ENCODE results near the gene MAPK10.
"Not testable (repeated sequence)": the region's sequence is repeated elsewhere in the genome, so short reads cannot be mapped to it uniquely, and the experiment has no call there.

Gene MAPK10

GRCh38 chr4:85968945-85969819 is 390.7 kb downstream of the MAPK10 start:
- DNase-seq (ENCODE audit: low spot score), result peak; percentile 22

DNA sequence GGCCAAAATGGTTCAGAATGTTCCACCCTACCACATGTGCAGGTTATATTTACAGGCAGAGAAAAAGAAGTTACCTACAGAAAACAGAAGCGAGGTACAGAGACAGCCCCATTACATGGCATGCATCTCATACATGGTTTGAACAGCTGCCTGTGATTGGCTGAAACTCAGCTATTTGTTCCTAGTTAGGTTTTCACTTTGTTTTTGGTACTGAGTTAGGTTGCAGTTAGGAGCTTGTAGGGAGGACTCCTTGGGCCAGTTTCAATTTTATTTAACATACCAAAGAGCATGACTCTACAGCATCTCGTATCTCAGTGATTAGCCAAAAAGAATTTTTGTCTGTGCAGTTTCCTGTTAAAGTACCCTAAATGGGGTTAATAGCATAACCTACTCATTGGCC is 392.0 kb downstream of the MAPK10 start:
- DNase-seq (ENCODE audit: low spot score), result no peak

DNA sequence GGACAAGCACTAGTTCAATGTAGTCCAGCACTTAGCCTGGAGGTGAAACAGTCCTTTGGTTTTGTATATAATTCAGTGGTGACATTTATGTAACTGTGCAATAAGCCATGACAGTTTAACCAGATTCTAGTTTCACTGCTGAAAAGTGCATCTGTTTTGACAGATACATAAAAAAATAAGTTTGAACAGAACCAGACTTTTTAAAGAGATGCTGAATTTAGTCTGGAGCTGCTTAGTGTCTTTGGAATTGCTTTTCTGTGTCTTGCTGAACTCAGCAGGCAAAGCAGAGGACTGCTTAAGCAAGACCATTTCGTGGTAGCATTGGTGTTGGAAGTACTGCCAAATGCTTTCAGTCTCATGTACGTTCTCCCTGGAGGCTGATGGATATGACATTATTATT is 393.5 kb downstream of the MAPK10 start:
- DNase-seq (ENCODE audit: low spot score), result no peak

- DNase-seq (ENCODE audit: low spot score), result no peak
These were observed 394.3 kb downstream of the MAPK10 start for GRCh38 chr4:85965529-85965928.

DNA sequence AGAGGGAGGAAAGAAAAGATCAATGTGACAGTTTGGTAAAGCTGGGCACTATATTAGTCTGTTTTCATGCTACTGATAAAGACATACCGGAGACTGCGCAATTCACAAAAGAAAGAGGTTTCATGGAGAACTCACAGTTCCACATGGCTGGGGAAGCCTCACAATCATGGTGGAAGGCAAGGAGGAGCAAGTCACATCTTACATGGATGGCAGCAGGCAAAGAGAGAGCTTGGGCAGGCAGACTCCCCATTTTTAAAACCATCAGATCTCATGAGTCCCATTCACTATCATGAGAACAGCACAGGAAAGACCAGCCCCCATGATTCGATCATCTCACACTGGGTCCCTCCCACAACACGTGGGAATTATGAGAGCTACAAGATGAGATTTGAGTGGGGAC is 394.8 kb downstream of the MAPK10 start:
- not testable (repeated sequence) for DNase-seq (ENCODE audit: low spot score)

- DNase-seq (ENCODE audit: low spot score), result peak; percentile 2
These were observed 395.6 kb downstream of the MAPK10 start for GRCh38 chr4:85964298-85964697.

- DNase-seq (ENCODE audit: low spot score), result no peak
These were observed 396.6 kb downstream of the MAPK10 start for GRCh38 chr4:85963231-85963630.

- no peak for DNase-seq (ENCODE audit: low spot score)
These were observed 398.0 kb downstream of the MAPK10 start for GRCh38 chr4:85961887-85962286.

- no peak for DNase-seq (ENCODE audit: low spot score)
These were observed 403.4 kb downstream of the MAPK10 start for GRCh38 chr4:85956293-85956945.

- DNase-seq (ENCODE audit: low spot score), result no peak
These were observed 404.1 kb downstream of the MAPK10 start for GRCh38 chr4:85955620-85956292.

DNA sequence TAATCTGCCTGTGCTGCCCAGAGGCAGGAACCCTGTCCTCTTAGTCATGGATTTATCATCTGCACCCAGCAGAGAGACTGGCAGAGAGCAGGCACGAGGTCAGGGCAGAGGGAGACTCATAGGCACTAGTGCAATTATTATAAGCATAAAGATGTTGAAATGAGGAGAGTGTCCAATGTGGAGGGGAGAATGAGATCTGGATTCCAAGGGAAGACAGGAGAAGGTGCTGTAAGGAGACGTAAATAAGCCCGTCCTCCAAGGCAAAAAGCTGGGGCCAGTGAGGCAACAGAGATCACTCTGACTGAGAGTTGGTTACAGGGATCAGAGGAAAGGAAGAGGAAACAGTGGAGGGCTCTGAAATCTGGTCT is 406.2 kb downstream of the MAPK10 start:
- no peak for DNase-seq (ENCODE audit: low spot score)

DNA sequence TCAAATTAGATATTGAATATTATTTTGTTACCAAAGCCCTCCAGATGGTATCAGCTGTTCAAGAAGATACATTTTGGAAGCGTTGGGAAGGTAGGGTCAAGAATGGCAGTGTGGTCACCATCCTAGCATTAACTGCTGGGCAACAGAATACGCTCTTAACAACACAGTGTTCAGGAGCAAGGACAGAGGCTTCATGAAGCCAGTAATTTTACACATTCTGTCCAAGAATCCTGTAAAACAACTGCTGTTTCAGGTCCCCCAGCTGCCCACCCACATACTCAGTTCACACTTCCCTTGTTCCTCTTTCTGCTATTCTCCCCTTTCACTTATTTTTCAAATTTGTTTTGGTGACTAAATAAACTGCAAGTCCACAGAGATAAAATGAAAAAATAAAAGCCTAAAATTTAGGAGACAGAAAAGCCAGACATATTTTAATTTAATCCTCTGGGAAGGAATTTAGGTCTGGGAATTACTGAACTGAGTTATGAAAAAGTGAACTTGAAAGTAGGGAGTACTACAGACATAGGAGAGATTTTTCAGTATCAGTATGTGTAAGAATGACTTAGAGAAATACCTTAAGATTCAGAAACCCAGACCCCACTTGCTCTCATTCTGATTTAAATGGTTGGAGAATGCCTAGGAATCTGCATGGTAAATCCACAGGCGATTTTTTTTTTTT is 406.7 kb downstream of the MAPK10 start:
- no peak for DNase-seq (ENCODE audit: low spot score)

- DNase-seq (ENCODE audit: low spot score), result no peak
These were observed 407.3 kb downstream of the MAPK10 start for GRCh38 chr4:85952528-85952927.

GRCh38 chr4:85951099-85951498 is 408.8 kb downstream of the MAPK10 start:
- no peak for DNase-seq (ENCODE audit: low spot score)

- no peak for DNase-seq (ENCODE audit: low spot score)
These were observed 413.0 kb downstream of the MAPK10 start for GRCh38 chr4:85946821-85947220.

GRCh38 chr4:85942107-85942506 is 417.7 kb downstream of the MAPK10 start:
- DNase-seq (ENCODE audit: low spot score), result no peak

- DNase-seq (ENCODE audit: low spot score), result no peak
These were observed 419.7 kb downstream of the MAPK10 start for GRCh38 chr4:85940151-85940550.

Measured in SW480 (cell line).